Activated CD4-positive, alpha-beta T cell treated with anti-CD3 and anti-CD28 coated beads, Interleukin-2, amount 50 U/mL, for 48 hours (primary cell): Measurements from ENCODE around the gene TMEM154.

ENCODE experiments used
- DNase-seq, 2 experiments: peaks; one replicate each; pipeline ENCODE4 v3.0.0-alpha.2; 2020

TMEM154 gene

DNA sequence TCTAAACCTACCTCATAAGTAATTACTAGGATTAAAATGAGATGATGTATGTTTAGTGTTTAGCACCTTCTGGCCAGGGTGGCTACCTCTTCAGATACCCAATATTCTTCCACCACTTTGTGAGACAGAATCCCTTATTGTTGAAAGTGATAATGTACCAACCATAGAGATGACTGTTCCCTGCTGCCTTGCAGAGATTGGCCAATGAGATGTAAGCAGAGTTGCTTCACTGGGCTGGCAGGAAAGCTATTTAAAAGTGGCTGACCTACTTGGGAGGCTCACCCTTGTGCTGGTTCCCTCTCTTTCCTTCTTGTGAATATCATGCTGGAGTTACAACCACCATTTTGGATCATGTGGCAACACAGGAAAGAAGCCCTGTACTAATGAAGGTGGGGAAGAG, 58.9 kb downstream of the TMEM154 start:
- no peak for DNase-seq

DNA sequence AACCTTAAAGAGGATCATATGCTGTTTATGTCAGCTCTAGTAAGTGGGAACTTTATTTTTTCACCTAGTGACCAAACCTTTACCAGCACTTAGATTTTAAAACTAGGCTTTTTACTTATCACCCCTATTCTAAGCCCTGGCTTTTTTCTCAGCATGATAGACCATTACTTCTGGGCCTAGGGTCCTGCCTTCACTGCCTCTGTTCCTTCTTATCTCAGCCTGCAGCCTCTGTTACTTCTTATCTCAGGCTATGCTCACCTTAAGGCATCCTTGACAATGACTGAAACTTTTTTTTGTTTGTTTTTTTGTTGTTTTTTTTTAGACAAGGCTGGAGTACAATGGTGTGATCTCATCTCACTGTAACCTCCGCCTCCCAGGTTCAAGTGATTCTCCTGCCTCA, 59.6 kb downstream of the TMEM154 start:
- DNase-seq = no peak

- no peak for DNase-seq
These were observed 60.2 kb downstream of the TMEM154 start for GRCh38 chr4:152619556-152619955.

DNA sequence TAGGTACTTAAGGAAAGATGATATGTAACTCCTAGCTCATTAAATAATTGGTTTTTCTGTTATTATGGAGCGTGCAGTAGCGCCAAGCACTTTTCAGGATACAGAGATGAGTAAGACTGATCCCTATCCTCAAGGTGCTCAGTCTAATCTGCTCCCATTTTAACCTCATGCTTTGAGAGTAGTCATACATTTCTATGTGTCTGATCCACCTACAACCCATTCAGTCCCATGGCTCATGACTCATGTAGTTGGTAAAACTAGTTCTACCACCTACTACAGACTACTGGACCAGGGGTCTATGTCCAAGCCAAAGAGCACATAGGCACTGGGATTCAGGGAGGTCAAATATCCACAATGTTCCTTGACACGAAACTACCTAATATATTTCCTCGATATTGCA, 60.8 kb downstream of the TMEM154 start:
- DNase-seq = no peak

GRCh38 chr4:152616804-152617203, 63.0 kb downstream of the TMEM154 start:
- DNase-seq = no peak

GRCh38 chr4:152613841-152614721, 65.7 kb downstream of the TMEM154 start:
- no peak for DNase-seq

GRCh38 chr4:152613351-152613750, 66.4 kb downstream of the TMEM154 start:
- DNase-seq = no peak

DNA sequence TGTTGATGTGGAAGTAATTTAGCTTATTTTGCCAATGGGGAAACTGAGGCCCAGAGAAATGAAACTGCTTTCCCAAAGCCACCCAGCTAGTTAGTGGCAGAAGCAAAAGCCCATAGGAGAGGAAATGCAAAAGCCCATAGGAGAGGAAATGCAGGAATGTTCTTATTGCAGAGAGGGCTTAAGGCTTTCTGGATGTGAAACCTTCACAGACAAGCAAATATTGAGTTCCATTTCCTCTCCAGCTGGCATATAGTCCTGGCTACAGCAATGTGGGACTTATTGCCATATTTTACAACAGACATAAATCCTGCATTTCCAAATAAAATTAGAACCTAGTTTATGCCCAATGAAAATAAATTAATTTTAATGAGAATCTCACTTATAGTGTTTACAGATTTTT, 69.7 kb downstream of the TMEM154 start:
- DNase-seq = no peak

GRCh38 chr4:152609481-152609880, 70.3 kb downstream of the TMEM154 start:
- no peak for DNase-seq

- no peak for DNase-seq
These were observed 72.6 kb downstream of the TMEM154 start for GRCh38 chr4:152607178-152607577.

DNA sequence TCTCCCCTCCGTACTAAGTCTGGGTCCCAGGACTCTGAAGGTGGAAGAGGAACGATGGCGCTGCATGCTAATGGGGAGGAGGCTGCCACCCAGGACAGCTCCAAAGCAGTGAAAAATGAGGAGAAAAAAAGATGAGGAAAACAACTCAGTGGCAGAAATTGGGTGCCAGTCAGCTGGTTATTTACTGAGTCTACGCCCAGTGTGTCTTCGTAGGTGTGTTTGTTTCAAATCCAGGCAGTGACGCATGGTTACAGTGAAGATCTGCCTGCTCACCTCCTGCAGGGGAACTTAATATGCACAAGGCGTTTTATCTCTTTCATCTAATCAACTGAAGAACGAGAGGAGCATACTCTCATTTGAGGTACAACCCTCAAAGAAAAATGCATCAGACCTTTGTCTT, 73.0 kb downstream of the TMEM154 start:
- no peak for DNase-seq

- no peak for DNase-seq
These were observed 74.0 kb downstream of the TMEM154 start for GRCh38 chr4:152605641-152606335.

DNA sequence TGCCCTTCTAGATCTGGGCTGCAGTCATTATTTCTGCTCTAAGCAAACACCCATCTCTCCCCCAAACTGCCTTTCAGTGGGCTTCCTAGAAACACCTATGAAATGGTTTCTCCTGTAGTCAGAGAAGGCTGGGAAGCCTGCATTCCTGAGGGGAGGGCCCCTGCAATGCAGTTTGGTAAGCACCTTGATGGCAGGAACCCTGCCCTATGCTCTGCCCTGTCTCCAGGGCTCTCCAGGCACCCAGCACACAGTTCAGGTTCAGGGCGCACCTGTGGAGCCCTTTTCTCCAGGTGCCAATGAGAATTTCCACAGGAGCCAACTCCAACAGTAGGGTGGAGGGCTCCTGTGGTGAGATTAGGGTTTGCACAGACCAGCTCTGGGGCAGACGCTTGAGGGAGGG, 74.8 kb downstream of the TMEM154 start:
- no peak for DNase-seq

DNA sequence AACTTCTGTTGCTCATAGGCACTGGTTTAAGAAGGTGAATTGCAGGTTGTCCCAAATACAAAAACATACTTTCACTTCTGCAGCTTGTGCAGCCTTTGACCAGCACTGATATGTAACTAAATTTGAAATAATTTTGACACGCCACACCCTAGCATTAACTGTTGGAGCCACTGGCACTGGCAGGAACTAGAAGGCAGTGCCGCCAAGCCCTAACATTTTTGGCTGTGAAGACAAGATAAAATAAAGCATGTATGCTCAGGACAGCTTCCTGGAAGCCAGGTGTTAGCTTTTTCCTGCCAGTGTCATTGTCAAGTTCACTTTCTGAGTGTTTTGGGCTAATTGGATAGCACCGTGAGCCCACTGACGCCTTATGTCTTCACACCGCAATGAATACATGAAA, 78.6 kb downstream of the TMEM154 start:
- DNase-seq = no peak

DNA sequence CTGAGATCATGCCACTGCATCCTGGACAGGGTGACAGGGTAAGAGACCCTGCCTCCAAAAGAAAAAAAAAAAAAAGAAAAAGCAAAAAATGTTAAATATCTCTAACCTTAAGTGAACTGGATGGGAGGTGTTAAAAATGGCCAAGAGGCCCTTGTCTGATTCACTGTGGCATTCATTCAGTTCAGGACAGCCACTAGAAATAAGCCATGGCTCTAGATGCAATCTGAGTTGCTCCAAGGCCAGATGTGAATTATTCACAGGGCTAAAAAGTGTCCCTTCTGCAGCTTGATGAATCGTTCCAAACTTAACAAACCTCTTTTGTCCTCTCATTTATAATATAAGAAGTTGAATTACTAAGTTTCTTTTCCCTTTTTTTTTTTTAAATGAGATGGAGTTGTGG, 80.2 kb downstream of the TMEM154 start:
- no peak for DNase-seq

GRCh38 chr4:152599095-152599494, 80.7 kb downstream of the TMEM154 start:
- DNase-seq = no peak

- DNase-seq = no peak
These were observed 81.3 kb downstream of the TMEM154 start for GRCh38 chr4:152598454-152598853.

- no peak for DNase-seq
These were observed 84.5 kb downstream of the TMEM154 start for GRCh38 chr4:152594978-152595925.

- DNase-seq = no peak
These were observed 85.7 kb downstream of the TMEM154 start for GRCh38 chr4:152594057-152594456.

GRCh38 chr4:152591876-152592275, 87.9 kb downstream of the TMEM154 start:
- no peak for DNase-seq

DNA sequence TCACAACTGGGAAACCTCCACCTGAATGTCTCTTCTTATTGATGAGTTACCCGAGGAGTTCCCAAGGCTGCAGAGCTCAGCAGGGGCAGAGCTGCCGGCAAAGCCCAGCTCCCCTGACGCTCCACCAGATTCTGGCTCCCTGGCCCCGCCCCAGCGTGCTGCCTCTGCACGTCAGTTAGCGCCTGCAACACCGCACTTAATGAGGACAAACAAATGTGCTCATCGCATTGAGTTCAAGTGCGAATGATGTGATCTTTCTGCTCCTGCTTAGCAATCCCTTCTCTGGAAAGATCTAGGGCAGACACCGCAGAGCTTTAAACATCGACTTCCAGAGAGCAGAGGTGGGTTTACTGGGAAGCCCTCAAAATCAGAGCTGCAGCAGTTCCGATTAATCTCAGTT, 88.4 kb downstream of the TMEM154 start:
- DNase-seq = peak; percentile 24 to 29

- no peak for DNase-seq
These were observed 89.4 kb downstream of the TMEM154 start for GRCh38 chr4:152590179-152591031.
